Mesenchymal stem cell (in vitro differentiated cells and primary cell): ENCODE data around the gene ZNF268. TPM values are rescaled to one million over a fixed set of nuclear protein-coding genes. Genes with fewer than 3 reads are reported as not detected.

ENCODE experiments used
- DNase-seq: peaks from one replicate; pipeline ENCODE4 v3.0.0-alpha.2; 2013
- H2AFZ ChIP-seq: one replicate; pipeline ENCODE4 v1.6.1; 2013; ENCODE audit warnings: low read depth, mild to moderate bottlenecking, control low read depth, inconsistent platforms, low read length, moderate library complexity
- H2AK5ac ChIP-seq: 2 replicates; pipeline ENCODE4 v1.6.1; 2013; ENCODE audit warnings: low read length, moderate library complexity, mild to moderate bottlenecking, inconsistent platforms; ENCODE audit not compliant: severe bottlenecking
- H2BK120ac ChIP-seq: one replicate; pipeline ENCODE4 v1.6.1; 2013; ENCODE audit warnings: low read depth, mild to moderate bottlenecking, inconsistent platforms, low read length, moderate library complexity
- H2BK12ac ChIP-seq, 2 experiments: one replicate each; pipeline ENCODE4 v1.6.1; 2013; ENCODE audit warnings: inconsistent platforms in 2 of 2, low read length in 2 of 2, mild to moderate bottlenecking in 2 of 2, moderate library complexity in 2 of 2, control low read depth in 1 of 2
- H2BK15ac ChIP-seq: one replicate; pipeline ENCODE4 v1.6.1; 2013; ENCODE audit warnings: mild to moderate bottlenecking, low read depth, inconsistent platforms; ENCODE audit not compliant: poor library complexity, severe bottlenecking
- H2BK5ac ChIP-seq: 2 replicates; pipeline ENCODE4 v1.6.1; 2013; ENCODE audit warnings: low read depth, mild to moderate bottlenecking, low read length, control low read depth, inconsistent platforms; ENCODE audit not compliant: poor library complexity, severe bottlenecking
- H3K14ac ChIP-seq, 2 experiments: one replicate each; pipeline ENCODE4 v1.6.1; 2013; ENCODE audit warnings: inconsistent platforms in 2 of 2, low read length in 2 of 2, control low read depth in 1 of 2, mild to moderate bottlenecking in 1 of 2, moderate library complexity in 1 of 2
- H3K18ac ChIP-seq, 2 experiments: one replicate each; pipeline ENCODE4 v1.6.1; 2013; ENCODE audit warnings: inconsistent platforms in 2 of 2, low read length in 2 of 2, control low read depth in 1 of 2, low read depth in 1 of 2, mild to moderate bottlenecking in 1 of 2
- H3K23ac ChIP-seq, 2 experiments: one replicate each; pipeline ENCODE4 v1.6.1; 2013; ENCODE audit warnings: inconsistent platforms in 2 of 2, low read length in 2 of 2, mild to moderate bottlenecking in 2 of 2, moderate library complexity in 2 of 2, control low read depth in 1 of 2
- H3K27ac ChIP-seq: 2 replicates; pipeline ENCODE4 v1.5.1; 2013; ENCODE audit warnings: mild to moderate bottlenecking, moderate library complexity, low read length, control low read depth, inconsistent platforms; ENCODE audit not compliant: poor library complexity, severe bottlenecking
- H3K27me3 ChIP-seq, 2 experiments: 2 replicates each; pipeline versions ENCODE4 v1.6.1 to v1.7.0; 2013; ENCODE audit warnings: low read length in 2 of 2, mild to moderate bottlenecking in 2 of 2, moderate library complexity in 2 of 2, control low read depth in 1 of 2, inconsistent platforms in 1 of 2; ENCODE audit not compliant: control insufficient read depth in 1 of 2, insufficient read depth in 1 of 2
- H3K36me3 ChIP-seq, 2 experiments: 2 replicates each; pipeline versions ENCODE4 v1.6.1 to v1.7.0; 2013; ENCODE audit warnings: low read length in 2 of 2, control low read depth in 1 of 2, inconsistent platforms in 1 of 2, low read depth in 1 of 2, mild to moderate bottlenecking in 1 of 2; ENCODE audit not compliant: insufficient read depth in 2 of 2, control insufficient read depth in 1 of 2
- H3K4ac ChIP-seq, 2 experiments: one replicate each; pipeline ENCODE4 v1.6.1; 2013; ENCODE audit warnings: inconsistent platforms in 2 of 2, low read length in 2 of 2, mild to moderate bottlenecking in 2 of 2, moderate library complexity in 2 of 2, control low read depth in 1 of 2, low read depth in 1 of 2
- H3K4me1 ChIP-seq: 2 replicates; pipeline ENCODE4 v1.6.1; 2013; ENCODE audit warnings: low read depth, low read length, control low read depth; ENCODE audit not compliant: control insufficient read depth, insufficient read depth
- H3K4me2 ChIP-seq: 2 replicates; pipeline ENCODE4 v1.6.1; 2013; ENCODE audit warnings: low read length, mild to moderate bottlenecking, inconsistent platforms; ENCODE audit not compliant: poor library complexity, severe bottlenecking
- H3K4me3 ChIP-seq, 2 experiments: 2 replicates each; pipeline versions ENCODE4 v1.5.1 to v1.7.0; 2013; ENCODE audit warnings: low read length in 2 of 2, mild to moderate bottlenecking in 2 of 2, control low read depth in 1 of 2, low read depth in 1 of 2; ENCODE audit not compliant: insufficient read depth in 1 of 2
- H3K79me1 ChIP-seq: replicated peaks from 2 replicates; pipeline ENCODE4 v1.6.1; 2013; ENCODE audit warnings: mild to moderate bottlenecking, control low read depth, low read length, inconsistent platforms; ENCODE audit not compliant: poor library complexity, severe bottlenecking
- H3K9ac ChIP-seq: 2 replicates; pipeline ENCODE4 v1.7.0; 2013; ENCODE audit warnings: mild to moderate bottlenecking, low read length, moderate library complexity
- H3K9me3 ChIP-seq: 2 replicates; pipeline ENCODE4 v1.7.0; 2013; ENCODE audit warnings: mild to moderate bottlenecking, low read length; ENCODE audit not compliant: control insufficient read depth
- H4K8ac ChIP-seq: one replicate; pipeline ENCODE4 v1.6.1; 2013; ENCODE audit warnings: inconsistent platforms, mild to moderate bottlenecking, low read length, moderate library complexity
- H4K91ac ChIP-seq: one replicate; pipeline ENCODE4 v1.6.1; 2013; ENCODE audit warnings: mild to moderate bottlenecking, low read length, inconsistent platforms
- WGBS: methylation state at CpG from one replicate; pipeline ENCODE4 v1.1.7; 2013; ENCODE audit warnings: mixed read lengths; 5-methylcytosine and 5-hydroxymethylcytosine counted together
- small RNA-seq: library from polyadenylated mRNA; stranded (forward); fragments of <200 nt; extraction: miRNeasy Mini kit (QIAGEN cat#:217004); gene quantifications from one replicate; pipeline ENCODE3, GENCODE V24; 2013; ENCODE audit warnings: low read depth

ZNF268 gene

DNA sequence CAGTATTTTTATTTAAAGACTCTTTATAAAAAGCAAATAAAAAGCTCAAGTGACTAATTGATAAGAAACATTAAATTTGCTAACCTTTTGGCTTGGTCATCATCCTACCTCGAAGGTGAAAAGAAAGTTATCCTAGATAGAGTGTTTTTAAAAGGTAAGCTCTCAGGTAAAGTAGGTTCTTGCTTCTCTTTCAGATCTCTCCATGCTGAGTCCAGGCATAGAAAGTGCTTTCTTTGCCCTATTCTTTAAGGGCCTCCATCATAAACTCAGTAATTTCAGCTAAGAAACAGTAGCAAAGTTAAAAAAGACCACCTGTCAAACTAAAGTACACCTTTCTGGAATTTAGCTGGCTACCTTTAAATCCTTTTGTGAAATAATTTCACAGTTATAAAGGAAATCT is 75.0 kb downstream of the ZNF268 start:
- H2BK12ac ChIP-seq: no peak overlapping the region
- H3K4me1 ChIP-seq: no peaks in the 10 kb centered on the region
- peaks cover 30% of the 10 kb centered on the region for H3K9me3 ChIP-seq
- H3K36me3 ChIP-seq: no peaks in the 10 kb centered on the region
- H2AK5ac ChIP-seq: no peak overlapping the region
- H3K14ac ChIP-seq: no peak overlapping the region
- H3K9ac ChIP-seq: no peak overlapping the region
- H3K4ac ChIP-seq: no peak overlapping the region
- H4K8ac ChIP-seq: no peak overlapping the region
- no peak overlapping the region for H3K23ac ChIP-seq
- H3K27ac ChIP-seq: no peak overlapping the region
- no peak overlapping the region for H2BK5ac ChIP-seq
- H3K4me3 ChIP-seq: no peak overlapping the region
- no peak overlapping the region for H3K18ac ChIP-seq
- H3K4me2 ChIP-seq: no peak overlapping the region
- WGBS: no CpG with 5 or more reads among the region's 1 CpG
- no peak overlapping the region for H2AFZ ChIP-seq
- H3K27me3 ChIP-seq: no peaks in the 10 kb centered on the region
- H4K91ac ChIP-seq: no peak overlapping the region
- H2BK15ac ChIP-seq: no peak overlapping the region
- no peaks in the 10 kb centered on the region for H3K79me1 ChIP-seq
- H2BK120ac ChIP-seq: no peak overlapping the region
- DNase-seq: no peak

DNA sequence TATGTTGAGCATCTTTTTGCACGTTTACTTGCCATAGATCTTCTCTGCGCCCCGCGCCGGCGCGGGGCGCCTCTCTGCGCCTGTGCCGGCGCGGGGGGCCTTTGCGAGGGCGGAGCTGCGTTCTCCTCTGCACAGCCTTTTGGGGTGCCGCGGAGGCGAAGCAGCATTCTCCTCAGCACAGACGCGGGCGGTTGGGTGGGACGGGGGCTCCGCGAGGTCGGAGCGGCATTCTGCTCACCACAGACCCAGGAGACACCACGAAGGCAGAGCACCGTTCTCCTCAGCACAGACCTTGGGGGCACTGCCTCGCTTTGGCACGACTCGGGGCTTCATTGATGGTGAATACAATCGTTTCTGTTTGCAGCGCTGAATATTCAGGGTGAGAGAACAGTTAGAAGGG is 82.9 kb downstream of the ZNF268 start:
- Histone ChIP-seq H3K4me2 (no peak overlapping the region), H3K27me3 (no peaks in the 10 kb centered on the region), H3K4ac (no peak overlapping the region), H3K23ac (no peak overlapping the region), H3K9ac (no peak overlapping the region), H3K14ac (no peak overlapping the region), H3K18ac (no peak overlapping the region), H4K91ac (no peak overlapping the region), H3K4me1 (no peaks in the 10 kb centered on the region), H3K27ac (no peak overlapping the region), H3K79me1 (no peaks in the 10 kb centered on the region), H4K8ac (no peak overlapping the region), H3K4me3 (no peak overlapping the region), H2BK120ac (no peak overlapping the region), H2BK5ac (no peak overlapping the region), H2BK15ac (no peak overlapping the region), H2BK12ac (no peak overlapping the region), H3K36me3 (no peaks in the 10 kb centered on the region), H2AFZ (no peak overlapping the region), H3K9me3 (no peaks in the 10 kb centered on the region), H2AK5ac (no peak overlapping the region)
- DNase-seq: peak; percentile 1
- 95% methylated on average over 33 of the region's 33 CpGs for WGBS

Small RNA genes lying within 50 kb of the gene (small RNA-seq; reads per million reads assigned to genes)
- gene RF00019: not detected
- gene RNU6-717P: not detected
